LNCaP clone FGC (cell line): ENCODE results near the gene ANO6.

Experiments
- DNase-seq: peaks from one replicate; pipeline ENCODE4 v3.0.0-alpha.2; 2011; ENCODE audit warnings: low read depth
- H3K4me3 ChIP-seq: 2 replicates; pipeline ENCODE4 v1.5.1; 2011; ENCODE audit warnings: mild to moderate bottlenecking, low read depth, low read length, control low read depth
- TF ChIP-seq, protein P1 (sequence below): IDR thresholded peaks from 2 replicates; pipeline ENCODE4 v1.5.1; 2012; ENCODE audit warnings: mild to moderate bottlenecking; ENCODE audit not compliant: control insufficient read depth, insufficient read depth; ENCODE audit errors: extremely low read depth

The ANO6 gene

DNA sequence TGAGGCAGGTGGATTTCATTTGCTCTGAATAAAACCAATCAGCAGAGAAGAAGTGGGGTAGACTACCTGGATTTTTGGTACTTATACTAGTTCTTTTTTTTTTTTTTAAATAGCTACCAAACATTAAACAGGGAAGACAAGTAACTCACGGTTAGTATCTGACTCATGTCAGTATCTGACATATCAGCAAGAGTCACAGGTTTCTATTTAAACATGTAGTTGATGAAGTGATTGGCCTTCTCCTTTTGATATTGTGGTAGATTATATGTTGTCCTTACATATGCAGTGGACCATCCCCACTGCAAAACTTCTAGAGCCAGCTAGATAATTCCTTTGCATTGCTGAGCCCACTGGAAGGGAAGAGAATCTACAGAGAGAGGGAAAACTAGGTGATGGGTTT, 208.0 kb downstream of the ANO6 start:
- TF ChIP-seq, protein P1, sequence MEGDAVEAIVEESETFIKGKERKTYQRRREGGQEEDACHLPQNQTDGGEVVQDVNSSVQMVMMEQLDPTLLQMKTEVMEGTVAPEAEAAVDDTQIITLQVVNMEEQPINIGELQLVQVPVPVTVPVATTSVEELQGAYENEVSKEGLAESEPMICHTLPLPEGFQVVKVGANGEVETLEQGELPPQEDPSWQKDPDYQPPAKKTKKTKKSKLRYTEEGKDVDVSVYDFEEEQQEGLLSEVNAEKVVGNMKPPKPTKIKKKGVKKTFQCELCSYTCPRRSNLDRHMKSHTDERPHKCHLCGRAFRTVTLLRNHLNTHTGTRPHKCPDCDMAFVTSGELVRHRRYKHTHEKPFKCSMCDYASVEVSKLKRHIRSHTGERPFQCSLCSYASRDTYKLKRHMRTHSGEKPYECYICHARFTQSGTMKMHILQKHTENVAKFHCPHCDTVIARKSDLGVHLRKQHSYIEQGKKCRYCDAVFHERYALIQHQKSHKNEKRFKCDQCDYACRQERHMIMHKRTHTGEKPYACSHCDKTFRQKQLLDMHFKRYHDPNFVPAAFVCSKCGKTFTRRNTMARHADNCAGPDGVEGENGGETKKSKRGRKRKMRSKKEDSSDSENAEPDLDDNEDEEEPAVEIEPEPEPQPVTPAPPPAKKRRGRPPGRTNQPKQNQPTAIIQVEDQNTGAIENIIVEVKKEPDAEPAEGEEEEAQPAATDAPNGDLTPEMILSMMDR = no peak
- no peak for DNase-seq
- no peak overlapping the region for H3K4me3 ChIP-seq

DNA sequence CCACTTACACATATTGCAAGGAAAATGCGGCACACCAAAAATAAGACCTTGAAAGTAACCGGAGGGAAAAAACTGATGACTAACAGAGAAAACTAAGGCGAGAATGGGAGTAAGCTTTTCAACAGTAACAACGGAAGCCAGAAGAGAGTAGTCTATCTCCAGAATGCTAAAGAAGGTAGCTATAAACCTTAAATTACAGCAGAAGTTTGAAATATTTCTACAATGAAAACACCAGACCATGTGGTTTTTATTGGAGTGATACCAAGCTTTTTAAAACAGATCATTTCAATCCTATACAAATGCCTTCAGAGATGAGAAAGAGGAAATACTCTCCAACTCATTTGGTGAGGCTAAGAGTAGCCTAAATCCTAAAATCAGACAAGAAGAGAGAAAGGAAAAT, 209.5 kb downstream of the ANO6 start:
- no peak for DNase-seq
- TF ChIP-seq, protein P1 = no peak
- H3K4me3 ChIP-seq = no peak overlapping the region

DNA sequence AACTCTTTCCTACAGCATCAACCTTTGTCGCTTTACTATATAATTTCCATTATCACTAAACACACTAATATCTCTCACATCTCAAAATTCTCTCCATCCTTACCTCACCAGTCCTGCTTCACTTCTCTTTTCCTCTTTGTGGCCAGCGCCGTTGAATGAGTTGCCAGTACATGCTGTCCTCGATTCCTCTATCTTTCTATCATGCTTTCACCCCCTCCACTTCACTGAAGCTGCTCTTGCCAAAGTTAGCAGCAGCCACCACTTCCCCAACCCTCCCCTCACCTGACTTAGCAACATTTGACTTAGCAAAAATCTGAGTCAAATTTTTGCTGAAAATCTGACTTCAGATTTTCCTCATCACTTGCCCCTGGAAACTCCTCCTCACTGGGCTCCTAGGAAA, 210.4 kb downstream of the ANO6 start:
- no peak for DNase-seq
- TF ChIP-seq, protein P1 = no peak
- no peak overlapping the region for H3K4me3 ChIP-seq

DNA sequence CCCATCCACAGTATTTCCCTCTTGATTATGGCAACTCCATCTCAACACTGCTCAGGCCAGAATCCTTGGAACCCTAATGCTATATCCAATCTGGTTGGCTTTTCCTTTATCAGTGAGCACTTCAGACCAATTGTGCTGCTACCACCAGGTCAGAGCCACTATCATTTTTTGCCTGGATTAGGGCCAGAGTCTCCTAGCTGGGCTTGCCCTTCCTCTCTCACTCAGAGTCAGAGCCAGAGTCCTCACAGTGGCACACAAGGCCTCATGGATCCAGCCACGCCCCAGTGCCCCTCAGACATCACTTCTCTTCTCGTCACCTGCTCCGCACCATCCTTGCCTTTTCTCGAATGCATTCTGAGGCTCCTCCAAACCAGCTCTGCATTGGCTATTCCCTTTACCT, 211.1 kb downstream of the ANO6 start:
- TF ChIP-seq, protein P1 = no peak
- no peak overlapping the region for H3K4me3 ChIP-seq
- DNase-seq = no peak

DNA sequence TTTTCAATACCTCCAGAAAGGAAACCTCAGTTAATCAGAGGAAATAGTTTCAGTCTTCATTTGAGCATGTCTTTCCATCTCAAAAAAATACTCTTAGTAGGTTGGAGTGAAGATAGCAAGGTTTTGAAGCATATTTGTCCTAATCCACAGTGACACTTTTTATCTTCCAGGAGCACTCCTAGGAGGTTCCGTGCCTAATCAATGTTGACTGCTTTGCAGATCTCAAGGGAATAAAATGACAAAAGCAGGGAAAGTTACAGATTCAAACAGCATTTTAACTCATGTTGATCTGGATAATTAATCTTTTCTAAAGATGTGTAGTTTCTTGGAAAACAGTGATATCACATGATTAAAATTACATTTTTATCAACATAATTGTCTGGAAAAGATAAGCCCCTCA, 213.9 kb downstream of the ANO6 start:
- TF ChIP-seq, protein P1 = no peak
- no peak for DNase-seq
- no peak overlapping the region for H3K4me3 ChIP-seq

DNA sequence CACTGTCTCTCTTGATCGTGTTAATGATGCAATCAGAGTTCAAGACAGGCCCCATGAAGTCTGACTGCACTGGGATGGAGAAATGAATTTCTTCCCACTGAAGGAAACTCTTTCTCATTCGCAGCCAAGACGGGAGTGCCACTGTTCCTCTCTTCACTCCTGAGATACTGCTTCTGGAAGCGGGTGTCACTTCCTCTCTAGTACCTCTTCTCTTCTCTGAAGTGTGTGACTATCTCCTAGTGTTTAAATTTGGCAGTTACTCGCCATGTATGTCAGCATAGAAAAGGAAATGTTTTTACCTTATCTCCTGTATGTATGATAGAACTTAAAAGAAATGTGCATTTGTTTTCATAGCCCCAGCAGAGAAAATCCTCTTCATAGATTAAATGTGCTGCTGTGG, 215.2 kb downstream of the ANO6 start:
- TF ChIP-seq, protein P1 = no peak
- H3K4me3 ChIP-seq = no peak overlapping the region
- DNase-seq = no peak

DNA sequence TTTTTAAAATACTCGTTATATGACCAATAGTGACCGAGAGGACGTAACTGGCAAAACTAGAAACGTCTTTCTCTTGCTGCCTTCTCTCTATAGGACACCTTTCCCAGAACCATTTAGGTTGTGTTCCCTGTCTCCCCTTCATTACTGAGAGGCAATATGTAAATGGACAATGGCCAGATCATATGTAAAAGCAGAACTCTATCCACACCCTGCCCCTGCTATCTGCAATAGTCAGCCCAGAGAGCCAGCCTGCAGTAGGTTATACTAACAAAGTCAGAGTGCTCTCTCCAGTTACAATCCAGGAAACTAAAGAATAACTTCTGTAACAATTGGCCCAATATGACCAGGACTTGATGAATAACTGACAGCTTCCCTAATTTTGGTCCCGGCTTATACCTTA, 216.8 kb downstream of the ANO6 start:
- no peak for DNase-seq
- no peak overlapping the region for H3K4me3 ChIP-seq
- TF ChIP-seq, protein P1 = no peak
